ENCODE data around the gene CCDC6.
"Not testable (repeated sequence)": the region's sequence is repeated elsewhere in the genome, so short reads cannot be mapped to it uniquely, and the experiment has no call there.

Gene CCDC6

GRCh38 chr10:59879363-59879913 is 26.9 kb downstream of the CCDC6 start:
- DNase-seq: no peak

- no peak for DNase-seq
Measured at GRCh38 chr10:59878915-59879314, 27.4 kb downstream of the CCDC6 start.

DNA sequence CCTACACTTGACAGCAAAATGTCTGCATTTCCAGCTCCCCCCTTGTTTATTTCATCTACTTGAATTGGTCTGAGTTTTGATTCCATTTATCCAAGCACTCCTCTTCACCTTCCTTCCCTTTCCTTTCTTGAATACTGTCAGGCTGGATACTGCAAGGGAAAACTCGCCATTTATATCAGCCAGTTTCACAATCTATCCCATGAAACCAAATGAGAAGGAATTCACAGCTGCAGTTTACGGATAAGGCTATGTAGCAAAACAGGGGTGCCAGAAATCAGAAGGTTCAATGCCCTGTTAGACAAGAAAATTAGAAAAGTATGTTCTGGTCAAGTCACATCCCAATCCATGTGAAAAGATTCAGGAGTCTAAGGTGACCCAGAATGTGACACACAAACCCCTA is 28.1 kb downstream of the CCDC6 start:
- no peak for DNase-seq

DNA sequence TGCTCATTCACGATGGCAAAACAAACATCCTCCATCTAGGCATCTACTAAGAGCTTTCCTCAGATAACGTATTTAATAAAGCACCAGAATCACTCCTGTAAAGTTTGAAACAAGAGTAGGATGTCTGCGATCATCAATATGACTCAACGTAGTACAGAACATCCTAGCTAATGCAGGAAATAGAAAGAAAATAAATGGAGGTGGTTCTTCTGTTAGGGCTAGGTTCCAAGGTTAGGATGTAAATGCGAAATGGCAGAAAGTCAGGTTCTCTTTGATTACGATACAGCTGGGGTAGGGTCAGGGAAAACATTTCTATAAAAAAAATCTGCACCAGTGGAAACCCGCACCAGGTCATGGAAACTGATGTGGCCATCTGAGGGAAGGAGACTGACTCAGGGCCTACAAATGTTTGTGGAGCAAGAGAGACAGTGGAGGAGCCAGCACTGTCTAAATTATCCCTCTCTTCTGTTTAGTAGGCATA is 29.1 kb downstream of the CCDC6 start:
- DNase-seq: no peak

- no peak for DNase-seq
Measured at GRCh38 chr10:59876695-59877094, 29.7 kb downstream of the CCDC6 start.

GRCh38 chr10:59876208-59876607 is 30.1 kb downstream of the CCDC6 start:
- not testable (repeated sequence) for DNase-seq

- no peak for DNase-seq
Measured at GRCh38 chr10:59873896-59874295, 32.5 kb downstream of the CCDC6 start.

DNA sequence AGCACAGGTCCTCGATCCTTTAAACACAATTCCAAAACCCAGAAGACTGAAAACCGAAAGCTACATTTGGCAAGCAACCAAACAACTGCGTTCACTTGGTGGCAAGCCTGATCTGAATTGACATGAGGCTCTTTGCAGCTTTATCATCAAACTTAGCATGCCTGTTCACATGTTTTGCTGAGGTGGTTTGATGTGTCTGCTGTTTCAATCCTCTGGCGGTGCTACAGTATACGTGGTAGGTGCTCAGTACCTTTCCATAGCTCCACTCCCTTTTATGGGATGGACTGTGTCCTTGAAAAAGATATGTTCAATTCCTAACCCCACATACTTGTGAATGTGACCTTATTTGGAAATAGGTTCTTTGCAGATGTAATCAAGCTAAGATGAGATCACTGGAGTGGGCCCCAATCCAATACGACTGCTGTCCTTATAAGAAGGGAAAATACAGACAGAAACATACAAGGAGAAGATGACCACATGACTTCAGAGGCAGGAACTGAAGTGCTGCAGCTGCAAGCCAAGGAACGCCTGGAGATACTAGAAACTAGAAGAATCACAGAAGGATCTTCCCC is 33.4 kb downstream of the CCDC6 start:
- DNase-seq: no peak

GRCh38 chr10:59870152-59870551 is 36.2 kb downstream of the CCDC6 start:
- no peak for DNase-seq

GRCh38 chr10:59869594-59869940 is 36.8 kb downstream of the CCDC6 start:
- no peak for DNase-seq

- no peak for DNase-seq
Measured at GRCh38 chr10:59868696-59869593, 37.4 kb downstream of the CCDC6 start.

GRCh38 chr10:59867590-59867989 is 38.8 kb downstream of the CCDC6 start:
- no peak for DNase-seq

DNA sequence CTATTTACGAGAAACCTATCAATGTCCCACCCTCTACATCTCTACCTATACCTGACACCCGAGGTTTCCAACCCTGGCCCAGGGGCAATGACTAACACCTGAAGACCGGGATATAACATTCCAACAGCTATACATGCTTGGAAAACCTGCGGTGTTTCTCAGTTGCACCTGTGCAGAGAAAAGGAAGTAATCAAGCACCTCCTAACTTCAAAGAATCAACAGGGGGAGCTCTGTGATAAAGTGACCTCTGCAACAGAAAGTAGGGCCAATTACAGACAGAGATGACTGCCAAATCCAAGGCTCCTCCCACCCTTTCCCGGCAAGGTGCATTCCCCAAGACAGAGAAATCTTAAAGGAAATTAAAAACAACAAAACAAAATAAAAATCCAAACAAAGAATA is 41.3 kb downstream of the CCDC6 start:
- no peak for DNase-seq

DNA sequence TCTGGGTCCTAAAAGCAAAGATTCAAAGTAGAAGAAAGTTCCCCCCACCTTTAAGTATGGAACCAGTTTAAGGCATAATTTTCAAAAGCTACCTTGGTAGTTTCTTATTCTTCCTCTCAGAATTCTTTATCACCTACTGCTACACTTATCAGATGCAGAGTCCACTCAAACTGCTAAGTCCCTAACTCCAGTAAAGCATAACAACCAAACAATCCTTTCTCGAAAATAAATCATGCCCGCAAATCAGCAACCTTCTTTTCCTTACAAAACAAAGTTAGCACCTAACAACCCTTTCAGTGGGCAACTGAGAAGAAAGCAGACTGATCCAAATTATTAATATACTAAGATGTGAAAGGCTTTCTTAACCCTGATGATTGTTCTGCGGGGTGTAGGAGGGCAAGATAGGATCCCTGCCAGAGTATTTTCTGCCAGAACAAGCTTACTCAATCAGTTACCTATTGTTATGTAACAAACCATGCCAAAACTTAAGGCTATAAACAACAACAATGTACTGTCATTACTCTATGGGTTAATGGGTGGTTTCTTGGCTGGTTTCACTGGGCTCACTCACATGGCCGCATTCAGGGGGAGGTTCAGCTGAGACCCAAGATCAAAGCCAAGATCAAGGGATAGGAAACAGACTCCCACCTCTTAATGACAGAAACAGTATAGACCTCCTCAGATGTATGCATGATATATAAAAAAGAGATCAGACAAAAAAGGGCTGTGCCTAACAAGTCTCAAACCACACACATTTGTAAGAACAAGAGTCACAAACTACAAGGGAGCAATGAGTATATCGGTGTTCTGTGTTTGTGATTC is 42.0 kb downstream of the CCDC6 start:
- no peak for DNase-seq

DNA sequence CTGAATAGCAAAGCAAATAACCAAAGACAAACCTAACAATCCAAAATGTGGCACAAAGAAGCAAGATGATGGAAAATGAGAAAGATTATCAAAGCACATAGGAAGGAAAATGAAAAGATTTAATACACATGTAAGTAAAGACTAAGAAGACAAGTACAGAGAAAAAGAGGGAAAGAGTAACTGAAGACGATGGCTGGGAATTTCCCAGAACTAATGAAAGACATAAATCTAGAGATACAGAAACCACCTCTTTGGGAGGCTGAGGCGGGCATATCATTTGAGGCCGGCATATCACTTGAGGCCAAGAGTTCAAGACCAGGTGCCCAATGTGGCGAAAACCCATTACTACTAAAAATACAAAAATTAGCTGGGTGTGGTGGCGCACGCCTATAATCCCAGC is 46.8 kb downstream of the CCDC6 start:
- no peak for DNase-seq

- no peak for DNase-seq
Measured at GRCh38 chr10:59857921-59858320, 48.4 kb downstream of the CCDC6 start.

DNA sequence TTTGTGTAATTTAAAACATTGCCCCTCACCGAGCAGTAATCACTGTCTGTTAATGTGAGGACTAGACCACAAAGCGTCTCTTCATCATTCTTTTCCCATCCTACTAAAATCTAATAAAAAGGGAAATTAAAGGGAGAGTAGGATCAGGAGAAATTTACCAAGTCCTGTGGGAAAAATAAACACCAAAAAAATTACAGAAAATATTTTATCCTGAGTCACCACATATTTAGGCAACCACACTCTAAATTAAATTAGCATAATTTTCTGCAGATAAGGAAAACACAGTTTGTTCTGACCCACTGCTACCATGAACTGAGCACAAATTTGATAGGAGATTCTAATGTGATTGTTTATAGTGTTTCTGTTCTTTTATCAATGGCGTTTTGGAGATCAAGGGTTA is 49.3 kb downstream of the CCDC6 start:
- no peak for DNase-seq

DNA sequence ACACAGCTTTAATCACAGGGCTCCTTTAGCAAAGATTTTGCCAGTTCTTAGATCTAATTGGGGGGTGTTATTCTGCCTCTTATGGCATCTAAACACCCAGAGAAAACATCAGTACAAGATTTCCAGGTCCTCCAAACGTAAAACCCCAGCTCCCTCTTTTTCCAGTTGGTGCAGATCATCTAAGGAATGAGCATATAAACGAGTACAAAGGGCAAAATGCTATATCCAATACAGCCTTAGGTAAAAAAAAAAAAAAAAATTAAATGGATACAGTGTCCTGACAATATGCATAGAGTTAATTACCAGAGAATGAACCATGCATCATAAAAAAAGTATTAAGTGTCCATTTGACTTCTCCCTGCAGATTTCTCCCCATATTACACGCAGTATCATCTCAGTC is 50.3 kb downstream of the CCDC6 start:
- DNase-seq: no peak

DNA sequence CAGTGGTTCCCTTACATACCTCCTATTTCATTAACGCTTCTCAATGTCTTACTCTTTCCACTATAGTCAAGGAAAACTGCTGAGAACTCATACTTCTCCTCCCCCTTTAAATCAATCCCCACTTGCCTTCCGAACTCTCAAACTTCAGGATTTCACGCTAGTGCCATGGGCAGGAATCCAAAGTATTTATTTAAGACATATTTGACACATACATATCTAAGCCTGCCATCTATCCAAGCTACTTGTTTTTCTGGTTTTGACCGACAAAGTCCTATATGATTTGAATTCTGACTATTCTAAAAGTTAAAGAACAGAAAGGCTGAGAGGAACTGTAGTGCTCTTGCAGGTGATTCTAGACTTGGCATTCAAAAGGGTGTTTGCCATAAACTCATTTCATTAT is 51.8 kb downstream of the CCDC6 start:
- no peak for DNase-seq

DNA sequence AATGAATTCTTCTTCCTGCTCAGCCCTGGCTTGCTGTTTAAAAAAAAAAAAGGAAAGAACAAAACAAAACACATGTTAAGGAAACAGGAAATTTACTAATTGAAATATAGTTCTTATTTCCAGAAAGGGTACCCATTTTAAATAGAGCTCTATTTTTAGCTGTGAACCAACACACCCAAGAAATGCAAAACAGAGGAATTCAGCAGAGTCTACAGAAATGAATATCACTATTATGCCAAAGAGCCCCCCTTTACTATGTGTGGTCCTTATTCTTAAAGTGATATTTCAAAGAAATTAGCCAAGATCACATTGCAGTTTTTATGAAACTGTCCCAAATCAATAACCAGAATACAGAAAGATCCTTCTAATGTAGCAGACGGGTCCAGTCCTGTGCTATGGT is 53.7 kb downstream of the CCDC6 start:
- no peak for DNase-seq

DNA sequence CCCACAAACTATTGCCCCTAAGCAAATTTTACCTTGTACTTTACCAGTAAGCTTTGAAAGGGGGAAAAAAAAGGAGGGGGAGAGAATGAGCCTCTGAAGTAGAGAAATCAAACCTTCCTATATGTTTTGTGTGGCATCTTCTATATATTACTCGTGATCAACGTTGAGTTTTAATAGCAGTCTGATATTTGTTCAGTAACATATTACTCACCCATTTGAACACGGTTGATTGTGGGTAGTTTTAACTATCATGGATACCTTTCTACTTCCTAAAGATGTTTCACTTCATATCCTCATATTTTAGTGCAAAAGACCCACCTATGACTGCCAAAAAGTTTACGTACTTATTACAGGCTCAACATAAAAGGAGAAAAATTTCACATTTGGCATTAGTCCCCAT is 54.5 kb downstream of the CCDC6 start:
- DNase-seq: no peak

DNA sequence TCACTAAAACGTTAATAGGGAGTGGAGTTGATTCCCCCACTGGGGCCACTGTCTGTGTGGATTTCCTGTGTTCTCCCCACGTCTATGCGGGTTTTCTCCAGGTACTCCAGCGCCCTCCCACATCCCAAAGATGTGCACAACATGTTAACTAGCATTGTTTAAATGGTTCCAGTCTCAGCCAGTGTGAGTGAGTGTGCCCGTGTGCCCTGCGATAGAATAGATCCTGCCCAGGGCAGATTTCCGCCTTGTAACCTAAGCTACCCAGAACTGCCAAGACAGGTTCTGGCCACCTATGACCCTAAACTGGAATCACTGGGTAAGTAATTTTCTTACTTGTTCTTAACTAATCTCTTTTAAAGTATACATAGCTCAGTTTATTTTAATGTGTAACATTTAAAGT is 58.5 kb downstream of the CCDC6 start:
- no peak for DNase-seq

DNA sequence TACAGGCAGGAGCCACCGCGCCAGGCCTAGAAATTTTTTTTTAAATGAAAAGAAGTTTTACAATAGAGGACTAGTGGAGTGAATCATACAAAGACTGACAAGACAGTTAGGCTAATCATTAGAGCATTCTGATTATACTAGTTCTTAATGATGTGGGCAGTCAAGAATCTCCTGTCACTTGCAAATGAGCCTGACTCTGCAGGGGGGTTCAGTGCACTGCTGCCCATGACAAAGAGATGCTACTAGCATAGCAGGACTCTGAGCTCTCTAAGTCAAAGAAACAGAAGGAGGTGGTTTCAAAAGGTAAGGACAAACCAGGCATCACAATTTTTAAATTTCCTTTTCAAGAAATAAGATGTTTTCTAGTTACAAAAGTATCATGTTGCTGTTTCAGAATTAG is 59.0 kb downstream of the CCDC6 start:
- DNase-seq: no peak

Measured in activated CD4-positive, CD25-positive, alpha-beta regulatory T cell (primary cell).